ENCODE results near the gene MDP1. TPM values are rescaled to one million over a fixed set of nuclear protein-coding genes. Genes with fewer than 3 reads are reported as not detected.
A peak's percentile ranks its signal among the peaks of the same experiment; 100 is the strongest.

The MDP1 gene
- total RNA-seq, 4 donors from 2014 or later, result 6.7 to 19.2 (median 13.9) TPM

GRCh38 chr14:24189059-24189375, 26.8 kb downstream of the MDP1 start:
- peak overlapping the region; percentile 62 to 90 (median 84) for H3K27ac ChIP-seq
- DNase-seq (no peak), ATAC-seq (no peak)
- peaks cover 12 to 16% of the 10 kb centered on the region in 2 donors for H3K4me1 ChIP-seq
- peak overlapping the region in 3 of 4 donors; percentile 62 to 84 (median 80) for H3K4me3 ChIP-seq
- H3K9me3 ChIP-seq, result no peaks in the 10 kb centered on the region
- H3K36me3 ChIP-seq, result peaks cover 0 to 52% of the 10 kb centered on the region in 2 donors
- intact Hi-C loops (cut with DNase I; ENCODE audit: low total_unique reads), result no loop called here
- no peaks in the 10 kb centered on the region for H3K27me3 ChIP-seq
- TF ChIP-seq, protein P1, sequence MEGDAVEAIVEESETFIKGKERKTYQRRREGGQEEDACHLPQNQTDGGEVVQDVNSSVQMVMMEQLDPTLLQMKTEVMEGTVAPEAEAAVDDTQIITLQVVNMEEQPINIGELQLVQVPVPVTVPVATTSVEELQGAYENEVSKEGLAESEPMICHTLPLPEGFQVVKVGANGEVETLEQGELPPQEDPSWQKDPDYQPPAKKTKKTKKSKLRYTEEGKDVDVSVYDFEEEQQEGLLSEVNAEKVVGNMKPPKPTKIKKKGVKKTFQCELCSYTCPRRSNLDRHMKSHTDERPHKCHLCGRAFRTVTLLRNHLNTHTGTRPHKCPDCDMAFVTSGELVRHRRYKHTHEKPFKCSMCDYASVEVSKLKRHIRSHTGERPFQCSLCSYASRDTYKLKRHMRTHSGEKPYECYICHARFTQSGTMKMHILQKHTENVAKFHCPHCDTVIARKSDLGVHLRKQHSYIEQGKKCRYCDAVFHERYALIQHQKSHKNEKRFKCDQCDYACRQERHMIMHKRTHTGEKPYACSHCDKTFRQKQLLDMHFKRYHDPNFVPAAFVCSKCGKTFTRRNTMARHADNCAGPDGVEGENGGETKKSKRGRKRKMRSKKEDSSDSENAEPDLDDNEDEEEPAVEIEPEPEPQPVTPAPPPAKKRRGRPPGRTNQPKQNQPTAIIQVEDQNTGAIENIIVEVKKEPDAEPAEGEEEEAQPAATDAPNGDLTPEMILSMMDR (IDR thresholded peaks at IDR 0.05 in 4 of 5, conservative IDR thresholded peaks at IDR 0.05 in 1 of 5), result no peak
- TF ChIP-seq POLR2A (IDR thresholded peaks at IDR 0.05), result no peak
- in situ Hi-C loops (cut with MboI; ENCODE audit: low sequenced_read_pairs in 4 of 4), result no loop called here

- in situ Hi-C loops (cut with MboI; ENCODE audit: low sequenced_read_pairs in 4 of 4), result no loop called here
These were observed 27.4 kb downstream of the MDP1 start, which contains the start of gene IPO4 for GRCh38 chr14:24188251-24189058. Gene IPO4 (minus strand): TSS chr14:24188816. CDS start chr14:24188787, 29 bp downstream.

GRCh38 chr14:24187539-24187915, 28.3 kb downstream of the MDP1 start:
- DNase-seq (no peak), ATAC-seq (no peak)
- peak overlapping the region; percentile 83 to 90 (median 86) for H3K27ac ChIP-seq
- intact Hi-C loops (cut with DNase I; ENCODE audit: low total_unique reads) (no loop called here), in situ Hi-C loops (cut with MboI; ENCODE audit: low sequenced_read_pairs in 4 of 4) (no loop called here)
- no peaks in the 10 kb centered on the region for H3K9me3 ChIP-seq
- peak overlapping the region in 3 of 4 donors; percentile 80 to 84 (median 84) for H3K4me3 ChIP-seq
- TF ChIP-seq POLR2A (IDR thresholded peaks at IDR 0.05), result no peak
- peaks cover 0 to 58% of the 10 kb centered on the region in 2 donors for H3K36me3 ChIP-seq
- H3K27me3 ChIP-seq, result no peaks in the 10 kb centered on the region
- H3K4me1 ChIP-seq, result peaks cover 12 to 16% of the 10 kb centered on the region in 2 donors

More at GRCh38 chr14:24188251-24189058, 27.4 kb downstream of the MDP1 start, which contains the start of gene IPO4:
- Histone ChIP-seq H3K4me3 (peak within 1 kb of the TSS; percentile 62 to 84 (median 82)), H3K9me3 (no peaks in the 10 kb centered on the region), H3K27me3 (no peaks in the 10 kb centered on the region), H3K27ac (peak within 1 kb of the TSS; percentile 83 to 90 (median 86)), H3K36me3 (peaks cover 0 to 55% of the 10 kb centered on the region in 2 donors), H3K4me1 (peaks cover 12 to 16% of the 10 kb centered on the region in 2 donors)
- TF ChIP-seq, protein P1 (IDR thresholded peaks at IDR 0.05 in 4 of 5, conservative IDR thresholded peaks at IDR 0.05 in 1 of 5), result no peak
- TF ChIP-seq POLR2A (IDR thresholded peaks at IDR 0.05), result peak; percentile 86
- intact Hi-C loops (cut with DNase I; ENCODE audit: low total_unique reads), result loop anchor here (1.0 kb wide), 3 partner anchors 27 to 44 kb away; partner anchors contain the start of genes GMPR2, IRF9, NEDD8 and RNF31
- DNase-seq (peak; percentile 96 to 97), ATAC-seq (peak; percentile 99)

- no peak for ATAC-seq
- Histone ChIP-seq H3K27me3 (no peaks in the 10 kb centered on the region), H3K27ac (peak overlapping the region in 1 of 4 donors; percentile 89), H3K4me3 (peak overlapping the region in 1 of 4 donors; percentile 84), H3K36me3 (peaks cover 0 to 58% of the 10 kb centered on the region in 2 donors), H3K9me3 (no peaks in the 10 kb centered on the region), H3K4me1 (peaks cover 12 to 16% of the 10 kb centered on the region in 2 donors)
- in situ Hi-C loops (cut with MboI; ENCODE audit: low sequenced_read_pairs in 4 of 4), result no loop called here
- TF ChIP-seq, protein P1 (IDR thresholded peaks at IDR 0.05 in 4 of 5, conservative IDR thresholded peaks at IDR 0.05 in 1 of 5), result no peak
- TF ChIP-seq POLR2A (IDR thresholded peaks at IDR 0.05), result no peak
- intact Hi-C loops (cut with DNase I; ENCODE audit: low total_unique reads), result no loop called here
- DNase-seq, result no peak
These were observed 28.9 kb downstream of the MDP1 start for GRCh38 chr14:24186831-24187538.

GRCh38 chr14:24185741-24186140, 30.1 kb downstream of the MDP1 start:
- in situ Hi-C loops (cut with MboI; ENCODE audit: low sequenced_read_pairs in 4 of 4) (no loop called here), intact Hi-C loops (cut with DNase I; ENCODE audit: low total_unique reads) (no loop called here)
- H3K27ac ChIP-seq, result no peak overlapping the region
- ATAC-seq (no peak), DNase-seq (no peak)
- TF ChIP-seq, protein P1 (IDR thresholded peaks at IDR 0.05 in 4 of 5, conservative IDR thresholded peaks at IDR 0.05 in 1 of 5), result no peak
- TF ChIP-seq POLR2A (IDR thresholded peaks at IDR 0.05), result no peak
- no peaks in the 10 kb centered on the region for H3K9me3 ChIP-seq
- no peak overlapping the region for H3K4me3 ChIP-seq
- H3K36me3 ChIP-seq, result peaks cover 0 to 64% of the 10 kb centered on the region in 2 donors
- peaks cover 12 to 16% of the 10 kb centered on the region in 2 donors for H3K4me1 ChIP-seq
- no peaks in the 10 kb centered on the region for H3K27me3 ChIP-seq

Data from gastrocnemius medialis (tissue), 4 donors.